Measurements from ENCODE around the gene LRP1-AS.

The LRP1-AS gene

DNA sequence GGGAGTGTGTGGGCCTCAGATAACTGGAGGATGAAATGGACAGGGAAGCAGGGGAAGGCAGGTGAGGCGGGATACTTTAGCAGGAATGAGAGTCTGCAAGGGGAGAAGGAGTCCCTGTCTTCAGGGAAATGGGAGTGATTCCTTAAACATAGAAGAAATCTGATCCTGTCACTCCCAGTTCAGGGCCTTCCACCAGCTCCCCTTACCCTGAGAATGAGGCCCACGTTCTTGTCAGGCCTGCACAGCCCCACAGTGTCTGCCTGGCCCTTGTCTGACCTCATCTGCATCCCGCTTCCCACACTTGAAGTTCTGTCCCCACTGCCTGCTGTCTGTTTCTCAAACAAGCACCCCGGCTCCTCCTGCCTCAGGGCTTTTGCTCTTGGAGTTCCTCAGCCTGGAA lies 12.6 kb upstream of the LRP1-AS start:
- DNase-seq (ENCODE audit: low read depth) = no peak

GRCh38 chr12:57159311-57159710 lies 11.9 kb upstream of the LRP1-AS start:
- no peak for DNase-seq (ENCODE audit: low read depth)

GRCh38 chr12:57158665-57159064 lies 11.2 kb upstream of the LRP1-AS start:
- DNase-seq (ENCODE audit: low read depth) = no peak

GRCh38 chr12:57158186-57158585 lies 10.8 kb upstream of the LRP1-AS start:
- DNase-seq (ENCODE audit: low read depth) = no peak

DNA sequence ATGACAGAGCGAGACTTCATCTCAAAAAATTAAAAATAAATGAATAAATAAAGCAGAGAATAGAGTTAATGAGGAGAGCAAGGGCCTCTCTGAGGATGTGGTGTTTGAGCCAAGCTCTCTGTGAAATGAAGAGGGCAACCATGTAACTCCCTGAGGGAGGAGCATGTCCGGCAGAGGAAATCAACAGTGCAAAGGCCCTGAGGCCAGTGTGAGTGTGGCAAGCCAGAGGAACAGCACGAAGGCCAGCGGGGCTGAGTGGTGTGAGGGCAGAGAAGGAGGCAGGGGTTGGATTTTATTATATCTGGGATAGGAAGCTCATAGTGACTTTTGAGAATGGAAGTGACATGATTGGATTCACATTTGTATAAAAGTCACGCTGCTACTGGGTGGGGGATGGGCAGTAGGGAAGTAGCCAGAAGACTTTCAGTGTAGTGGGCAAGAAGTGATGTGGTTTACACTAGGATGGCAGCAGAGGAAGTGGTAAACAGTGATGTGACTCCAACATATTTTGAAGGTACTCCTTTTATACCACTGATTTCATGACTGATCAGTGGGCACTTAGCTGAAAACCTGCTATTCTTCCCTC lies 10.3 kb upstream of the LRP1-AS start:
- DNase-seq (ENCODE audit: low read depth) = no peak

GRCh38 chr12:57156701-57157403 lies 9.4 kb upstream of the LRP1-AS start:
- no peak for DNase-seq (ENCODE audit: low read depth)

DNA sequence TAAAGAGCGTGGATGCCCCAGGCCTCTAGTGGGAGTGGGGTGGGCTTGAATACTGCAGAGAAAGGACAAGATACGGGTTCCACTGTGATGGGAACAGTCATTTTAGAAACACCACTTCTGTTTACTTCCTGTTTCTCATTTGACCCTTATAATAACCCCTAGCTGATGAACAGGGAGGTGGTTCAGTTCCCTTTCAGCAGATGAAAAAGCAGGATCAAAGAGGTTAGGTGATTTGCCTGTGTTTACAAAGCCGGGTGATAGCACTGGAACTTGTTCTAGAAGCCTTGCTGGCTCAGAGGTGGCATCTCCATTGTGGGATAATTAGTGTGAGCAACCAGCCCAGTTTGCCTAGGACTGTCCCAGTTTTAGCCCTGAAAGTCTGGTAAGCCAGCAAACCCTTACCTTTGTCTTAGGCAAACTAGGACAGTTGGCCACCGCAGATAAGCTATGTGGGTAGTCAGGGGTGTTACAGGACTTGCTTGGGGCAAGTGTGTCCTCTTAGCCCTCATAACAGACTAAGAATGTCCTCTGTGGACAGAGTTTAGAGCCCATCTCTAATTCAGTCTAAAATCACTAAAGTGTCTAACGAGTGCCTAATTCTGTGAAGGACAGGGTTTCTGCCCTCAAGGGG lies 7.5 kb upstream of the LRP1-AS start:
- DNase-seq (ENCODE audit: low read depth) = no peak

- DNase-seq (ENCODE audit: low read depth) = no peak
These were observed 6.7 kb upstream of the LRP1-AS start for GRCh38 chr12:57154076-57154475.

GRCh38 chr12:57153415-57153997 lies 6.1 kb upstream of the LRP1-AS start:
- no peak for DNase-seq (ENCODE audit: low read depth)

GRCh38 chr12:57152639-57153038 lies 5.2 kb upstream of the LRP1-AS start:
- DNase-seq (ENCODE audit: low read depth) = no peak

GRCh38 chr12:57151741-57152630 lies 4.6 kb upstream of the LRP1-AS start:
- DNase-seq (ENCODE audit: low read depth) = no peak

DNA sequence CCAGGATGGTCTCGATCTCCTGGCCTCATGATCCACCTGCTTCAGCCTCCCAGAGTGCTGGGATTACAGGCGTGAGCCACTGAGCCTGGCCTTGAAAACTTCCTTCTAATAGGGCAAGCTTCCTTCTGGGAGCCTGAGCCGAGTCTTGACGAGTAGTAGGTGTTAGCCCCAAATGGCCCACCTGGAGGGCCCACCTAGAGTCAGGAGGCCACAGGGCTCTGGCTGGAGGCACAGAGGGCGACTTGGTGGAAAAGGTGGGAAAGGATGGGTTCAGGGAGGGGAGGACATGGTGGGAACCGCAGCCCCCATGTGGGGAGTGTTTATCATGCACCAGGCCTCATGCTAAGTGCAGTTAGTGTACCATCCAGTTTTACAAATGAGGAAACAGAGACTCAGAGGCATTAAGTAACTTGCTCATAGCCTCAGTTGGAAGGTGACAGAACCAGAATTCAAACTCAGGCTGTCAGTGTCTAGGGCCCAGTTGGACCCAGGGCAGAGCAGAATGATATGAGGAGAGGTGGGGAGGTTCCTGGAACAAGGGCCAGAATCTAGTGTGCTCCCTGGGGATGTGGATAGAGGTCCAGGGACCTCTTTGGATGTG lies 3.1 kb upstream of the LRP1-AS start:
- DNase-seq (ENCODE audit: low read depth) = no peak

- no peak for DNase-seq (ENCODE audit: low read depth)
These were observed 2.0 kb upstream of the LRP1-AS start for GRCh38 chr12:57149245-57149900.

GRCh38 chr12:57148469-57149244 lies 1.2 kb upstream of the LRP1-AS start:
- no peak for DNase-seq (ENCODE audit: low read depth)

DNA sequence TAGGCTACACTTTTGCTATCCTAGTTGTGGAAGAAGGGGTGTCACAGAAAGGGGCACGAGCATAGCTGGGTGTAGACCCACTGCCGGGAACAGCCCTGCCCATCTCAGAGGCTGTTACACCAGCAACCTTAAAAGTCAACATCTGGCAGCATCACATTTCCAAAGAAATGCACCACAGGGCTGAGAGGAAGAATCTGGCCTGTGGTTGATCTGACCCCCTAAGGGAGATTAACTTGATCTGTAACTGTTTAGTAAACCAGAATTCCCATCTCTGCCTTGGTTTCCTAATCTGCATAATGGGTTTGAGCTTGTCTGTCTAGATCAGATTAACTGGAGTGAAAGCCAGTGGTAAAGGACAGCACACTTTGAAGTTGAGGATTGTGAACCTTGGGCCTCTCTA lies 1.3 kb downstream of the LRP1-AS start:
- DNase-seq (ENCODE audit: low read depth) = no peak

DNA sequence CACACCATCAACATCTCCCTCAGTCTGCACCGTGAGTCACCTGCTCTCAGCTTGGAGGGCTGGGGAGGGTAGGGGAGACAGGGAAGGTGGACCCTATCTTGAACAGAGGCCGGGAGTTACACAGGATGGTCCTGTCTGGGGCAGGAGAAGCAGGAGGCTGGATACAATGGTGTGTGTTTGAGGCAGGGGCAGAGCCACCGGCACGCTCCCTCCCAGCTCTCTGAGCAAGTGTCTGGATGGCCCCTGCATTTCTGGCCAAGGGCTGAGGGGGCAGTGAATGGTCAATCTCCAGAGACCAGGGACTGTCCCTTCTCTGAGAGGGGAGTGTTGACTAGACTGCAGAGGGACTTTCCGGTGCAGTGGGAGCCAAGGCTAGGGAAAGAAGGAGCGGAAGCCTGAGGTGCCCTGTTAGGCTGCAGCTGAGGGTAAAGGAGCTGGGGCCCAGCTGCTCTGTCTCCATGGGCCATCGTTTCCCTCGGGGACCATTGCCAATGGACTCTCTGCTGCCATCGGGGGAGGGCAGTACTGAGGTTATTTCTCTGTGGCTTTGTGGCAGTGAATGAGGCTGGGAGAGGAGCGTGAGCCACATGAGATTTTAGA lies 1.9 kb downstream of the LRP1-AS start:
- DNase-seq (ENCODE audit: low read depth) = no peak

DNA sequence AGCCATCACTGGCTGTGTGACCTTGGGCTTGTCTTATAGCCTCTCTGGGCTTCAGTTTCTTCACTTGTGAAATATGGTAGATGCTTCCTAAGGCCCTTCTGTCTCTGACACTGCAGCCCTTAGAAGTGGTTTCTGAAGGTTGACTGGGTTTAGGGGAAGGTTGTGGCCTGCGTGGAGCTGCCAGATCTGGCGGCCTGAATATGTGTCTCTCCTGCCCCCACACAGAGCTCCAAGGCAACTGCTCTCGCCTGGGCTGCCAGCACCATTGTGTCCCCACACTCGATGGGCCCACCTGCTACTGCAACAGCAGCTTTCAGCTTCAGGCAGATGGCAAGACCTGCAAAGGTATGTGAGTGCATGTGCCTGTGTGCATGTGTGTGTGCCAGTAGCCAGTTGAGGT lies 4.0 kb downstream of the LRP1-AS start:
- DNase-seq (ENCODE audit: low read depth) = no peak

- no peak for DNase-seq (ENCODE audit: low read depth)
These were observed 4.7 kb downstream of the LRP1-AS start for GRCh38 chr12:57142727-57143126.

DNA sequence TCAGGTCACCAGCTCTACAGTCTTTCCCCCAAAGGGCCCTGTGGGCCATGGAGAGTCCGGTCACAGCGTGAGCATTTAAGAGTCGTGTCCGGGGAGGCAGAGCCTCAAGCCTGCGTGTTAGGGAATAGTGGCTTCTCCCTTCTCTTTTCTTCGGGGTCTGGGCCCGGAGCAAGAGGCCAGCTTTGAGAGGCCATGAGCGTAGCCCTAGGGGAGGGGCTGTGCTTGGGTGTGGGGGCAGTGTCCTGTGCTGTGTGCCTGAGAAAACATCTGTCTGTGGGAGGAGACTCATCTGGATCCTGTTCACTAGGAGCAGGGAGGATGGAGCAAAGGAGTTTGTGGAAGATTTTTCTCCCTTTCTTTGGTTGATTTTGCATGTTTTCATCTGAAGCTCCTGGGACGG lies 5.3 kb downstream of the LRP1-AS start:
- no peak for DNase-seq (ENCODE audit: low read depth)

DNA sequence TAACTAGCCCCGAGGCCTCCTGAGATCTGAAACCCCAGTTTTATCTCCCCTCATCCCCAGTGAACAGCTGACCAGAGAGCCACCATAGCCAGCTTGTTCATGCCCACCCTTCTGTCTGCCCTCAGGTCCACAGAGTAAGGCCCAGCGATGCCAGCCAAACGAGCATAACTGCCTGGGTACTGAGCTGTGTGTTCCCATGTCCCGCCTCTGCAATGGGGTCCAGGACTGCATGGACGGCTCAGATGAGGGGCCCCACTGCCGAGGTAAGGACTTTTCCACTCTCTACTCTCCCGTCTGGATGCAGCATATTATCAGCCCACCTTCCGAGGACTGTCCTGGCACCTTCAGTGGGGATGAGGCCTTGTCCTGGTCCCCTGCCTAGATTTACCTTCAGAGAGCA lies 6.2 kb downstream of the LRP1-AS start:
- no peak for DNase-seq (ENCODE audit: low read depth)
